ENCODE results near the gene ATP5PO. TPM values are rescaled to one million over a fixed set of nuclear protein-coding genes. Genes with fewer than 3 reads are reported as not detected.
A peak's percentile ranks its signal among the peaks of the same experiment; 100 is the strongest.

Gene ATP5PO, protein sequence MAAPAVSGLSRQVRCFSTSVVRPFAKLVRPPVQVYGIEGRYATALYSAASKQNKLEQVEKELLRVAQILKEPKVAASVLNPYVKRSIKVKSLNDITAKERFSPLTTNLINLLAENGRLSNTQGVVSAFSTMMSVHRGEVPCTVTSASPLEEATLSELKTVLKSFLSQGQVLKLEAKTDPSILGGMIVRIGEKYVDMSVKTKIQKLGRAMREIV
- 100 to 1,000 TPM in 3 of 6 experiments, 10 to 100 TPM in 3; 87.3 to 191 (median 98.7) TPM for total RNA-seq
- long read RNA-seq, transcript ATP5PO-201 (7 exons, 932 nt) = major isoform, 51 of 52 reads
- long read RNA-seq, partial matches to known transcripts = 1 of 52 reads
- long read RNA-seq, other reads (novel, unspliced or antisense) = 0 of 52 reads

DNA sequence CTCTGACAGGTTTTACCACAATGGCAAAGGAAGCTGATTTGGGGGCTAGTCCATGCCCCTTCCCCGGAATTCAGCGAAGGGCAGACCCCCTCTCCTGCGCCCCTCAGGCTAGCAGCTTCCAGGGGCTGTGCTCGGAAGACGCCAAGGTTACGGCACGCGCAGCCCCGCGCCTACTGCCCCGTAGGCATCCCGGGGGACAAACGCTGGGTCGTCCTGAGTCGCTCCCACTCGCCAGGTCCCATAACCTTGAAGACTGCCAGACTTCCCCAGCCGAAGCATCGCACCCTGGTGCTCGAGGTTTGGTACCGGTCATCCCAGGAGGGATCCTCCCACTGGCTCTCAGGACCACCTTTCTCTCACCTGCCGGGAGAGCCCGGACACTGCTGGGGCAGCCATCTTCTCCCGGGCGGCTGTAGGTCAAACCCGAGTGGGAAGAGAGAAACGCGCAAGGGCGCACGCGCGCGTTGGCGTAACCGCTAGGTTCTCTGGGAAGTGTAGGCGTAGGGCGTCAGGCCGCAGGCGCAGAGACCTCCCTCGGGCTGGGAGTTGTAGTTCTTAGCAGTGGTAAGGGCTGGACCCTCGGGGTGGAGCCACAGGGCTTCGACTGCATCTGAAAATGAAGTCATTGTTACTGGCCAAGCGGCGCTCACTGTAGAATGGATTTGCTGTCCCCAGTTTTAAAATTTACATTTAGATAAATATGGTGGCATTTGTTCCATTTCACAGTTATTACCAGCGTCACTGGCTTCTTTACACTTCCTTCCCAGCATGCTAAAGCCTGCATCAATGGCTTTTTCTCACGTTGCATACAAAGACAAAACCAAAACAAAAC, at the start of gene ATP5PO:
Gene ATP5PO (minus strand): TSS at position 437 of the 832 bp plus-strand sequence. CDS start 41 bp downstream, at position 396.
- intact Hi-C loops (cut with DNase I) = no loop called here
- peak; percentile 83 for TF ChIP-seq POLR2A (IDR thresholded peaks at IDR 0.05)
- TF ChIP-seq, protein P1, sequence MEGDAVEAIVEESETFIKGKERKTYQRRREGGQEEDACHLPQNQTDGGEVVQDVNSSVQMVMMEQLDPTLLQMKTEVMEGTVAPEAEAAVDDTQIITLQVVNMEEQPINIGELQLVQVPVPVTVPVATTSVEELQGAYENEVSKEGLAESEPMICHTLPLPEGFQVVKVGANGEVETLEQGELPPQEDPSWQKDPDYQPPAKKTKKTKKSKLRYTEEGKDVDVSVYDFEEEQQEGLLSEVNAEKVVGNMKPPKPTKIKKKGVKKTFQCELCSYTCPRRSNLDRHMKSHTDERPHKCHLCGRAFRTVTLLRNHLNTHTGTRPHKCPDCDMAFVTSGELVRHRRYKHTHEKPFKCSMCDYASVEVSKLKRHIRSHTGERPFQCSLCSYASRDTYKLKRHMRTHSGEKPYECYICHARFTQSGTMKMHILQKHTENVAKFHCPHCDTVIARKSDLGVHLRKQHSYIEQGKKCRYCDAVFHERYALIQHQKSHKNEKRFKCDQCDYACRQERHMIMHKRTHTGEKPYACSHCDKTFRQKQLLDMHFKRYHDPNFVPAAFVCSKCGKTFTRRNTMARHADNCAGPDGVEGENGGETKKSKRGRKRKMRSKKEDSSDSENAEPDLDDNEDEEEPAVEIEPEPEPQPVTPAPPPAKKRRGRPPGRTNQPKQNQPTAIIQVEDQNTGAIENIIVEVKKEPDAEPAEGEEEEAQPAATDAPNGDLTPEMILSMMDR (IDR thresholded peaks at IDR 0.05) = no peak
- Histone ChIP-seq H3K27me3 (no peaks in the 10 kb centered on the region), H3K4me3 (peak within 1 kb of the TSS; percentile 78 to 89 (median 84)), H3K36me3 (peaks cover 0 to 29% (median 6%) of the 10 kb centered on the region in 4 donors), H3K9me3 (no peaks in the 10 kb centered on the region), H3K27ac (peak within 1 kb of the TSS; percentile 75 to 80 (median 78)), H3K4me1 (peaks cover 0 to 13% (median 6%) of the 10 kb centered on the region in 4 donors)
- DNase-seq (peak; percentile 98), ATAC-seq (peak; percentile 98 to 99 (median 99))
- under 1% methylated on average over 12 of the region's 45 CpGs for WGBS (ENCODE audit: insufficient coverage, low coverage, low lambda C conversion rate, missing lambda C conversion rate)

- peaks cover 0 to 14% (median 2%) of the 10 kb centered on the region in 4 donors for H3K4me1 ChIP-seq
- TF ChIP-seq, protein P1 (IDR thresholded peaks at IDR 0.05) = no peak
- TF ChIP-seq POLR2A (IDR thresholded peaks at IDR 0.05) = no peak
- H3K9me3 ChIP-seq = peaks cover 0 to 6% (median 0%) of the 10 kb centered on the region in 4 donors
- no peaks in the 10 kb centered on the region for H3K27me3 ChIP-seq
- no peaks in the 10 kb centered on the region for H3K36me3 ChIP-seq
- DNase-seq = no peak
- H3K27ac ChIP-seq = no peak overlapping the region
- H3K4me3 ChIP-seq = no peak overlapping the region
- ATAC-seq = no peak
- intact Hi-C loops (cut with DNase I) = no loop called here
- 83% methylated on average over 3 of the region's 3 CpGs for WGBS (ENCODE audit: insufficient coverage, low coverage, low lambda C conversion rate, missing lambda C conversion rate)
These were observed 49.2 kb upstream of the ATP5PO start for GRCh38 chr21:33964706-33965325.

DNA sequence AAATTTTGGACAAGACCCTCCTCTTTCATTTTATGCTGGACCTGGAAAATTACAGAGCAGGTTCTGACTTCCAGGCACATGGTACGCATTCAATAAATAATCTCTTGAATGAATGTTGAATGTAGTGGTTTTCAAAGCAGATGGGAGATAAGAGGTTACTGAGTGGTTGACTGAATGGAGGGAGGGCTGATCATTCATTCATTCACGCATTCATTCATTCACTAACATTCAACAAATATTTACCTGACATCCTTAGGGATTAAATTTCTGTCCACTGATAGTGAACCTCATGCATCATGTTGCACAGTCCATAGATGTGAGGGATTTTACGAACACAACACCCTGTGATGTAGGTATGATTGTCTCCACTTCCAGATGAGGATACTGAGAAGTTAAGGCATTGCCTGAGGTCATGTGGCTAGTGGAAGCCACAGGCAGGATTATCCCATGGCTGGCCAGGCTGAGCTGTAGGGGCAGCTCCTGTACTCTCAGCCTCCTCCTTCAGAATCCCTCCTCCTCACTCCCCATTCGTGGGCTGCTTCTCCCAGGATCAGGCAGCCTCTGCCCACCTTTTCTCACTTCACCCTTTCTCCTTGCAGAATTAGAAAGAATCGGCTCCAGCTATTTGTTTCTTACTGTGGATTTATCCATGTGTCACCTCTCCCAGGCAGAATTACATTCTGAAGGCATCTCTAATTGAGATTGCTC, 48.4 kb upstream of the ATP5PO start:
- H3K4me3 ChIP-seq = no peak overlapping the region
- no peaks in the 10 kb centered on the region for H3K27me3 ChIP-seq
- H3K4me1 ChIP-seq = peaks cover 0 to 6% (median 2%) of the 10 kb centered on the region in 4 donors
- TF ChIP-seq POLR2A (IDR thresholded peaks at IDR 0.05) = no peak
- TF ChIP-seq, protein P1 (IDR thresholded peaks at IDR 0.05) = no peak
- no peak overlapping the region for H3K27ac ChIP-seq
- DNase-seq (no peak), ATAC-seq (no peak)
- 72% methylated on average over 5 of the region's 5 CpGs for WGBS (ENCODE audit: insufficient coverage, low coverage, low lambda C conversion rate, missing lambda C conversion rate)
- peaks cover 0 to 8% (median 0%) of the 10 kb centered on the region in 4 donors for H3K9me3 ChIP-seq
- H3K36me3 ChIP-seq = no peaks in the 10 kb centered on the region
- intact Hi-C loops (cut with DNase I) = no loop called here

GRCh38 chr21:33962290-33962689, 46.7 kb upstream of the ATP5PO start:
- Histone ChIP-seq H3K36me3 (no peaks in the 10 kb centered on the region), H3K9me3 (peaks cover 0 to 8% (median 0%) of the 10 kb centered on the region in 4 donors), H3K4me1 (no peaks in the 10 kb centered on the region), H3K27me3 (no peaks in the 10 kb centered on the region), H3K4me3 (no peak overlapping the region), H3K27ac (no peak overlapping the region)
- TF ChIP-seq, protein P1 (IDR thresholded peaks at IDR 0.05) = no peak
- no peak for TF ChIP-seq POLR2A (IDR thresholded peaks at IDR 0.05)
- 88% methylated on average over 4 of the region's 6 CpGs for WGBS (ENCODE audit: insufficient coverage, low coverage, low lambda C conversion rate, missing lambda C conversion rate)
- no peak for DNase-seq
- intact Hi-C loops (cut with DNase I) = no loop called here
- ATAC-seq = no peak
